IMR-90 (cell line): ENCODE measurements around the gene ITGAE. TPM values are rescaled to one million over a fixed set of nuclear protein-coding genes. Genes with fewer than 3 reads are reported as not detected.

Source experiments
- ATAC-seq: fragments of 200-7000 bp; cut with Tn5 transposase; 2 replicates; pipeline ENCODE4 v1.9.1; 2020; ENCODE audit warnings: low read depth, mild to moderate bottlenecking, moderate library complexity
- BruUV-seq: library from RNA; stranded (reverse); fragments of 400-500 nt; replicated peaks from 2 replicates; lab custom pipeline; 2021; lab: Mats Ljungman, UMichigan
- CTCF ChIA-PET: fragments of 300-600 bp; formaldehyde crosslinking; extraction: SDS; loops from one replicate; lab custom pipeline; 2021; ENCODE audit warnings: antibody characterized with exemption; lab: Yijun Ruan, JAX
- POLR2A ChIA-PET: fragments of 300-600 bp; sonication (Branson Sonifier 250); formaldehyde crosslinking; loops from one replicate; lab custom pipeline; 2022; ENCODE audit warnings: antibody characterized with exemption; ENCODE audit not compliant: unreplicated experiment; lab: Charles Lee
- DNase-seq: peaks from one replicate; pipeline ENCODE4 v3.0.0; 2013
- H2AFZ ChIP-seq: replicated peaks from 2 replicates; pipeline ENCODE3; 2013; ENCODE audit warnings: low read length, mild to moderate bottlenecking; ENCODE audit not compliant: poor library complexity
- H2AK5ac ChIP-seq: 2 replicates; pipeline ENCODE4 v1.6.1; 2013; ENCODE audit warnings: low read depth, low read length, inconsistent platforms
- H2AK9ac ChIP-seq: replicated peaks from 2 replicates; pipeline ENCODE3; 2013; ENCODE audit warnings: mild to moderate bottlenecking, low read depth, low read length, moderate library complexity; ENCODE audit not compliant: poor library complexity
- H2BK120ac ChIP-seq: 2 replicates; pipeline ENCODE4 v1.6.1; 2013; ENCODE audit warnings: low read depth, low read length, inconsistent platforms
- H2BK15ac ChIP-seq: 3 replicates; pipeline ENCODE4 v1.6.1; 2013; ENCODE audit warnings: low read depth, low read length, inconsistent platforms
- H2BK20ac ChIP-seq: 2 replicates; pipeline ENCODE4 v1.6.1; 2013; ENCODE audit warnings: low read depth, mild to moderate bottlenecking, inconsistent platforms, low read length, moderate library complexity
- H2BK5ac ChIP-seq: 2 replicates; pipeline ENCODE4 v1.6.1; 2013; ENCODE audit warnings: mild to moderate bottlenecking, low read depth, low read length, inconsistent platforms; ENCODE audit not compliant: poor library complexity, severe bottlenecking
- H3K14ac ChIP-seq: replicated peaks from 2 replicates; pipeline ENCODE4 v1.6.1; 2013; ENCODE audit warnings: low read depth, low read length, inconsistent platforms
- H3K18ac ChIP-seq: 2 replicates; pipeline ENCODE4 v1.6.1; 2013; ENCODE audit warnings: low read depth, low read length, control low read depth
- H3K23ac ChIP-seq: 2 replicates; pipeline ENCODE4 v1.6.1; 2013; ENCODE audit warnings: low read depth, low read length, inconsistent platforms
- H3K27ac ChIP-seq: 2 replicates; pipeline ENCODE4 v1.5.1; 2013; ENCODE audit warnings: mild to moderate bottlenecking, control low read depth, low read length; ENCODE audit not compliant: insufficient read depth
- H3K27me3 ChIP-seq: 2 replicates; pipeline ENCODE4 v1.6.1; 2013; ENCODE audit warnings: low read length; ENCODE audit not compliant: control insufficient read depth, insufficient read depth
- H3K36me3 ChIP-seq: 2 replicates; pipeline ENCODE4 v1.6.1; 2013; ENCODE audit warnings: low read length, mixed read lengths; ENCODE audit not compliant: control insufficient read depth, insufficient read depth
- H3K4ac ChIP-seq: 2 replicates; pipeline ENCODE4 v1.6.1; 2013; ENCODE audit warnings: low read depth, low read length, inconsistent platforms
- H3K4me1 ChIP-seq: 2 replicates; pipeline ENCODE4 v1.6.1; 2013; ENCODE audit warnings: low read length, mixed read lengths; ENCODE audit not compliant: control insufficient read depth, insufficient read depth
- H3K4me2 ChIP-seq: 2 replicates; pipeline ENCODE4 v1.6.1; 2013; ENCODE audit warnings: low read depth, mild to moderate bottlenecking, control low read depth, low read length, moderate library complexity
- H3K4me3 ChIP-seq: 2 replicates; pipeline ENCODE4 v1.5.1; 2013; ENCODE audit warnings: low read depth, mild to moderate bottlenecking, control low read depth, low read length, moderate library complexity; ENCODE audit not compliant: insufficient read depth
- H3K56ac ChIP-seq: 2 replicates; pipeline ENCODE4 v1.6.1; 2013; ENCODE audit warnings: low read length, inconsistent platforms; ENCODE audit not compliant: insufficient read depth; ENCODE audit errors: extremely low read depth
- H3K79me1 ChIP-seq, 2 experiments: 2 replicates each; pipeline ENCODE4 v1.6.1; 2013; ENCODE audit warnings: low read length in 2 of 2, inconsistent platforms in 1 of 2, low read depth in 1 of 2
- H3K9ac ChIP-seq: 2 replicates; pipeline ENCODE4 v1.6.1; 2013; ENCODE audit warnings: low read depth, low read length, control low read depth
- H3K9me1 ChIP-seq: 2 replicates; pipeline ENCODE4 v1.6.1; 2013; ENCODE audit warnings: low read length, inconsistent platforms; ENCODE audit not compliant: insufficient read depth
- H3K9me3 ChIP-seq: 2 replicates; pipeline ENCODE4 v1.6.1; 2013; ENCODE audit warnings: low read length; ENCODE audit not compliant: control insufficient read depth, insufficient read depth
- H4K20me1 ChIP-seq: 2 replicates; pipeline ENCODE4 v1.6.1; 2013; ENCODE audit warnings: low read length, inconsistent platforms; ENCODE audit not compliant: insufficient read depth
- H4K5ac ChIP-seq: 2 replicates; pipeline ENCODE4 v1.6.1; 2013; ENCODE audit warnings: mild to moderate bottlenecking, low read depth, low read length, control low read depth
- H4K8ac ChIP-seq, 2 experiments: 2 replicates each; pipeline ENCODE4 v1.6.1; 2013; ENCODE audit warnings: low read depth in 2 of 2, low read length in 2 of 2, control low read depth in 1 of 2, inconsistent platforms in 1 of 2
- H4K91ac ChIP-seq: 2 replicates; pipeline ENCODE4 v1.6.1; 2013; ENCODE audit warnings: low read depth, low read length, inconsistent platforms; ENCODE audit not compliant: insufficient read depth
- BHLHE40 ChIP-seq: fragments of 150-350 bp; IDR thresholded peaks from 2 replicates; pipeline ENCODE4 v1.6.1; 2016; ENCODE audit warnings: mild to moderate bottlenecking, low read depth, low read length
- CTCF ChIP-seq: conservative IDR thresholded peaks from 2 replicates; pipeline ENCODE4 v1.5.1; 2012; ENCODE audit warnings: mild to moderate bottlenecking, low read depth, low read length, improper control_type of control experiment
- FOS ChIP-seq: fragments of 150-350 bp; IDR thresholded peaks from 2 replicates; pipeline ENCODE4 v1.6.1; 2016; ENCODE audit warnings: low read depth, low read length
- MAFK ChIP-seq: IDR thresholded peaks from 2 replicates; pipeline ENCODE4 v1.6.1; 2012; ENCODE audit warnings: low read depth, low read length, improper control_type of control experiment
- MXI1 ChIP-seq: IDR thresholded peaks from 2 replicates; pipeline ENCODE4 v1.6.1; 2012; ENCODE audit warnings: low read depth, mild to moderate bottlenecking, low read length, moderate library complexity, borderline replicate concordance
- RFX5 ChIP-seq: IDR thresholded peaks from 2 replicates; pipeline ENCODE4 v1.8.0; 2012; ENCODE audit warnings: low read depth, mild to moderate bottlenecking, low read length, moderate library complexity
- SMC3 ChIP-seq: fragments of 150-350 bp; IDR thresholded peaks from 2 replicates; pipeline ENCODE4 v1.6.1; 2016; ENCODE audit warnings: low read depth, mild to moderate bottlenecking, antibody characterized with exemption, low read length, moderate library complexity
- USF2 ChIP-seq: fragments of 150-350 bp; IDR thresholded peaks from 2 replicates; pipeline ENCODE4 v1.6.1; 2017; ENCODE audit warnings: mild to moderate bottlenecking, antibody characterized with exemption, low read length, low read depth
- WGBS, 2 experiments: methylation state at CpG; one replicate each; pipeline versions ENCODE4 v1.1.5 to v1.1.7; 2013; ENCODE audit warnings: missing lambda C conversion rate in 2 of 2; ENCODE audit not compliant: insufficient read length in 1 of 2; ENCODE audit errors: extremely low coverage in 2 of 2; 5-methylcytosine and 5-hydroxymethylcytosine counted together
- dilution Hi-C: fragments of 300-500 bp; cut with HindIII; formaldehyde crosslinking; loops from one replicate; pipeline ENCODE4 v1.14.3; 2018; ENCODE audit warnings: low sequenced_read_pairs; ENCODE audit not compliant: unreplicated experiment
- in situ Hi-C: fragments of 300-500 bp; cut with MboI; formaldehyde crosslinking; loops from 3 replicates; pipeline ENCODE4 v1.14.3; 2019; ENCODE audit warnings: low sequenced_read_pairs, inconsistent platforms, mixed read lengths
- intact Hi-C: fragments of 100-400 bp; cut with micrococcal nuclease; formaldehyde crosslinking; loops from 2 replicates; pipeline ENCODE4 v1.10.0; 2022
- polyA plus RNA-seq, 3 experiments: library from polyadenylated mRNA; depleted of rRNA; stranded (reverse); fragments of >200 nt; gene quantifications; 2 replicates each; pipeline ENCODE4 v1.2.3, GENCODE V29; 2012; ENCODE audit warnings: low replicate concordance in 1 of 3
- total RNA-seq: library from RNA; depleted of rRNA; stranded (reverse); fragments of >200 nt; gene quantifications from 2 replicates; pipeline ENCODE4 v1.2.3, GENCODE V29; 2012

Gene ITGAE
- total and polyA plus RNA-seq, 2 of the 4 experiments (the other 2 are of a cell fraction): 54.1 to 60.8 TPM

- no peak for DNase-seq
- H3K14ac ChIP-seq: no peak overlapping the region
- no peak overlapping the region for H3K4me3 ChIP-seq
- POLR2A ChIA-PET: no interaction called here
- WGBS, 2 experiments: 72% methylated on average over 3 of the region's 12 CpGs; no CpG with 5 or more reads in 1 of the 2 experiments
- H3K27me3 ChIP-seq: peaks cover 11% of the 10 kb centered on the region
- H3K9me1 ChIP-seq: no peaks in the 10 kb centered on the region
- H3K23ac ChIP-seq: no peak overlapping the region
- H2BK20ac ChIP-seq: no peak overlapping the region
- BruUV-seq: no TSS peak
- no peak overlapping the region for H3K4me2 ChIP-seq
- no peak overlapping the region for H3K9ac ChIP-seq
- no peak overlapping the region for H3K27ac ChIP-seq
- no peak overlapping the region for H3K56ac ChIP-seq
- no peak overlapping the region for H2AFZ ChIP-seq
- ATAC-seq: no peak
- H2AK9ac ChIP-seq: no peak overlapping the region
- dilution Hi-C loops: no loop called here
- H4K5ac ChIP-seq: no peak overlapping the region
- in situ Hi-C loops: no loop called here
- no peaks in the 10 kb centered on the region for H3K79me1 ChIP-seq
- no peak overlapping the region for H2BK120ac ChIP-seq
- H4K20me1 ChIP-seq: no peaks in the 10 kb centered on the region
- H2AK5ac ChIP-seq: no peak overlapping the region
- no peak overlapping the region for H3K4ac ChIP-seq
- CTCF ChIA-PET: interaction anchor here (0.7 to 0.8 kb wide), 2 partner anchors 13 to 57 kb away, joined by 3 read pairs; no protein-coding TSS in a partner anchor
- no peak overlapping the region for H2BK15ac ChIP-seq
- no peak overlapping the region for H2BK5ac ChIP-seq
- H3K9me3 ChIP-seq: no peaks in the 10 kb centered on the region
- no peak overlapping the region for H4K8ac ChIP-seq
- no peaks in the 10 kb centered on the region for H3K4me1 ChIP-seq
- H4K91ac ChIP-seq: no peak overlapping the region
- no peak overlapping the region for H3K18ac ChIP-seq
- TF ChIP-seq USF2 (no peak), CTCF (no peak), MAFK (no peak), MXI1 (no peak), RFX5 (no peak), BHLHE40 (no peak), SMC3 (no peak), FOS (no peak)
- H3K36me3 ChIP-seq: no peaks in the 10 kb centered on the region
- intact Hi-C loops: loop anchor here (5.0 kb wide), 1 partner anchor 40 kb away; the partner anchor contains the start of gene HASPIN
Measured at GRCh38 chr17:3682033-3682432, 119.0 kb downstream of the ITGAE start.
